HG03095 (cell line): ENCODE results near the gene ANKRD29.

Source experiments
- ATAC-seq: cut with Tn5 transposase; IDR thresholded peaks from one replicate; pipeline ENCODE4 v1.9.1; 2021; ENCODE audit warnings: moderate library complexity; ENCODE audit not compliant: unreplicated experiment

Gene ANKRD29

GRCh38 chr18:23688528-23688927, 25.8 kb upstream of the ANKRD29 start:
- no peak for ATAC-seq

DNA sequence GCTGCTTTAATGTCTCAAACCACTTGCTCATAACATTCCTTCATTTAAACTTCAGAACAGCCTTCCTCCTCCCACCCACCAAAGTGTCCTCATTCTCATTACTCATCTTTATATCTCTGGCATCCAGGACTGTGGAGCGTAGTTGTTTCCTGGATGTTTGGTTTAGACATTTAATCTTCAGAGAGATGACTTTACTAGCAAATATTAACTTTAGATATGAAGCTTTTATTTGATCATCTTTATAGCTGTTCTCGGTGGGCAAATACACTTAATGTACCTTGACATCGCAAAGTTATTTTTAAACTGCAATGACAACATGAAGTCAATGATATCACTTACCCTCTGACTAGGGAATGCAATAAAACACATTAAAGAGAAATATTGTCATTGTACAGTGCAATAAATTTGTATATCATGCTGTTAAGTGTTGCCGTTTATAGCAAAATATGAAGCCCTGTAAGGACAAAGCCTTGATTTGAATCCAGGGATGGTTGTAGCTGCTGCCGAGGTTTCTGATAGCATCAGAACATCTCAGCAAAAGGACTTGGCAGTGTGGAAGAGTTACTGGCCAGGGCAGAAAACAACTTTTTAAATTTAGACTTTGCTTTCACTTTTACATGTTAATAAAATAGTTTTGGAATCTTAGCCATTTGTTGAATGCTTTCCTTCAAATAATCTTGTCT, 21.9 kb upstream of the ANKRD29 start:
- ATAC-seq: no peak

DNA sequence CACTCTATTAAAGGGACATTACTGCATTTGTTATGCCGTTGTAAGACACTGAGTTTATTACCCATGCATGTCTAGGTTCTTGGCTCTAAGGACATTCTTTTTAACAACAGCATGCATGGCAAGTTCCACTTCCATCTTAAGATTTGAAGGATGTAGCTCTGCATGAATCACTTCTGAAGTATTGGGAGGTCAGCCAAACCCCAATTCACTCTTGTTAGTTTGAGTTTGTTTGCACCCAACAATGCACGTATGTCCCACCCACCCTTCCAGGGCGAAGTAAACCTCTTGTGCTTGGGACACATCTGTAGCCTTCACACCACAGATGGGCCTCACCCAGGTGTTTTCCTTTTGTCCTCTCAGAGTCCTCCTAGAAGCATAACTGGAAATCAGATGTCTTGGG, 21.0 kb upstream of the ANKRD29 start:
- no peak for ATAC-seq

- ATAC-seq: no peak
These were observed 20.4 kb upstream of the ANKRD29 start for GRCh38 chr18:23683155-23683554.

GRCh38 chr18:23682472-23682871, 19.8 kb upstream of the ANKRD29 start:
- no peak for ATAC-seq

- no peak for ATAC-seq
These were observed 19.3 kb upstream of the ANKRD29 start for GRCh38 chr18:23682045-23682444.

- ATAC-seq: no peak
These were observed 13.2 kb upstream of the ANKRD29 start for GRCh38 chr18:23675896-23676295.

DNA sequence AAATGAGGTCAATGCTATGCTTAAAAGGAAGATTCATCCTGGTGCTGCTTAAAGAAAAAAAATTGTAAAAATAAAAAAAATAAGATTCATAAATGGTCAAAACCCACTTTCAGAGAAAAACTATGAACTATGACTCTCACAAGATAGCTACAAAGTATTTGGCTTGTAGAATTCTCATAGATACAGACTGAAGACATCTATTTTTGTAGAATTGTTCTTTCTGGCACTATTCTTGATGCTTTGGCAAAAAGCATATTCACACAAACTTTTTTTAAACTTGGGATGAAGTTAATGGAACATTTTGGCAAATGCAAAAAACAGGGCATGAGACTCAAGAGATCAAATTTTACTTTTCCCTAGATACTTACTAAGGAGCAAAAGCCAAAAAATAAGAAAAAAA, 12.5 kb upstream of the ANKRD29 start:
- no peak for ATAC-seq

- no peak for ATAC-seq
These were observed 11.0 kb upstream of the ANKRD29 start for GRCh38 chr18:23673725-23674124.

DNA sequence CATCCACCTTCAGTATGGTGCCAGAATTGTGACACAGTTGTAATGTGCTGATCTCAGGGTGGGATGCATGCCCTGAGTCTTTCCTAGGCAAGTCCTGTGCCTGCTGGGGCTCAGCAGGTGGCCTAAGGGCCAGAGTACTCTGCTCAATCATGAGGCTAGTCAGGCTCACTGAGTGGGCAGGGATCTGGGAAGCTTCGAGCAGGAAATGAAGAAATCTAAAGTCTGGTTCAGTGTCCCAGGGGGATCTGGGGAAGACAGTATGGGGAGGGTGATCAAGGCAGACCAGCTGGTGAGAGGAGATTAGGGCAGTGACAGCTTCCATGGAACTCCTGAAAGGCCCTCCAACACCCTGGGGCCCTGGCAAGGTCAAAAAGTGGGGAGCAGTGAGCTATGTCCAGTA, 8.9 kb upstream of the ANKRD29 start:
- ATAC-seq: no peak

- ATAC-seq: no peak
These were observed 7.2 kb upstream of the ANKRD29 start for GRCh38 chr18:23669804-23670405.

DNA sequence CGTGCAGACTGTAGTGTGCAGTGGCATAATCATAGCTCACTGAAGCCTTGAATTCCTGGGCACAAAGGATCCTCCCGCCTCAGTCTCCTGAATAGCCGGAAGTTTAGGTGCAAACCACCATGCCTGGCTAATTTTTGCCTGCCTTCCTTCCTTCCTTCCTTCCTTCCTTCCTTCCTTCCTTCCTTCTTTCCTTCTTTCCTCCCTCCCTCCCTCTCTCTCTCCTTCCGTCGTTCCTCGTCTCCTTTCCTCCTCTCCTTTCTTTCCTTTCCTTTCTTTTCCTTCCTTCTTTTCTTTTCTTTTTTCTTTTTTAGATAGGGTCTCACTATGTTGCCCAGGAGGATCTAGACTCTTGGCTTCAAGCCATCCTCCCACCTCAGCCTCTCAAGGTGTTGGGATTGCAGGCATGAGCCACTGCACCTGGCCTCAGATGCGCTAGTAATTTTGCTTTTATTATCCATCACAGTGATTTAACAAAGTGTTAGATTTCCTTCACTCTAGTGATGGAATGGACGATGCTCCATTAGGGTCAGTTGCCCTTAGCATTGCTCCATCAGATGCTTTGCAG, 6.6 kb upstream of the ANKRD29 start:
- ATAC-seq: no peak

GRCh38 chr18:23668731-23669130, 6.0 kb upstream of the ANKRD29 start:
- ATAC-seq: no peak

DNA sequence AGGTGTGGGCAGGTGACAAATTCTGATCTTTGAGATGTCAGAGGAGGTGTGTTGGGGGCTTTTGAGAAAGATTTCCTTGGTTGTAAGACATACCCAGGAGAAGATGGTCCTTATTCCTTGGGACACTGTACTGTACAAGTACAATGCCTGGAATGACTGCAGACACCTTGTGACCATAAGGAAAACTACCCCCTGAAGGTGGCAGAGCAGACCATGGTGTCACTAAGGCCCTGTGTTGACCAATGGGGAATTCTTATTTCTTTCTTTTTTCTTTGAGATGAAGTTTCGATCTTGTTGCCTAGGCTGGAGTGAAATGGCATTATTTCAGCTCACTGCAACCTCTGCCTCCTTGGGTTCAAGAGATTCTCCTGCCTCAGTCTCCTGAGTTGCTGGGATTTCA, 4.4 kb upstream of the ANKRD29 start:
- no peak for ATAC-seq

DNA sequence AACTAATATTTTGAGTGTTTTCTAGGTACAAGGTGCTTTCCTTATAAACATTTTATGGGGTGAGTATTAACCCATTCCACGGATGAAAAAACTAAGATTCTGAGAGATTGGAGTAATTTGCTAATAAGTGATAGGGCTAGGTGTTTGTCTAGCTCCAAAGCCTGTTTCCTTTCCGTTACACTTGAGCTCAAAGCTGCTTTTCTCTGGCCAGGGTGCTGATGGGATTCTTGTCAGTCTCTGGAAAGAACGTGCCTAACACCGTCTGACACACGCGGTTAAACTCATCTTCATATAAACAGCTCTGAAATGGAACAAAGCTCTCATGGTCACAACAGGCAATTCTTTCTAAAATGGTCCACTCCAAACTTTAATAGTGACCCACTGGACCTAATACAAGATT, 2.0 kb upstream of the ANKRD29 start:
- no peak for ATAC-seq

GRCh38 chr18:23661735-23662308, 889 bp downstream of the ANKRD29 start:
- ATAC-seq: no peak

GRCh38 chr18:23658285-23658684, 4.4 kb downstream of the ANKRD29 start:
- ATAC-seq: no peak

GRCh38 chr18:23652232-23652631, 10.5 kb downstream of the ANKRD29 start:
- ATAC-seq: no peak

GRCh38 chr18:23650968-23651927, 11.5 kb downstream of the ANKRD29 start:
- no peak for ATAC-seq

GRCh38 chr18:23648940-23649607, 13.6 kb downstream of the ANKRD29 start:
- ATAC-seq: no peak

DNA sequence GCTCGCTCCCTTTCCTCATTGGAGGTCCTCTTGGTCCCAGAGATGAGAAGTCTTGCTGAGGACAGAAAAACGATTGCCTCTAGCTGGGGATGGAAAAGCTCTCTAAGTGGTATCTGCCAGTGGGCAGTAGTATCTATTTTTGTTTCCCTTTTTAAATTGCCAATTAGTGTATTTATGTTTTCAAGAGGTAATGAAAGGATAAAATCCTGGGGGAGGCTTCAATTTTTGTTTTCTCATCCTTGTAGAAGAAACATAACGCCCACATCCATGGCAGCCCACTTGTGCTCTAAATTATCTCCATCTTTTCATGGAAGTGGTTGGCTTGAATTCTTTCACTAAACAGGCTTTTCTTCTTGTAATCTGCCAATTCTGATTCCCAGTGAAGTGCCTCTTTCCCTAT, 14.3 kb downstream of the ANKRD29 start:
- no peak for ATAC-seq
